Upper lobe of left lung (tissue), 6 donors: ENCODE data around the gene AK1. TPM values are rescaled to one million over a fixed set of nuclear protein-coding genes. Genes with fewer than 3 reads are reported as not detected.

Experiments used
- ATAC-seq, 2 donors: fragments of 200-7000 bp; cut with Tn5 transposase; one replicate each; pipeline ENCODE4 v1.9.1; 2022; ENCODE audit warnings: mild to moderate bottlenecking in 2 of 2, moderate library complexity in 2 of 2; ENCODE audit not compliant: low FRiP score in 2 of 2
- DNase-seq, 2 donors: peaks; one replicate each; pipeline ENCODE4 v3.0.0-alpha.2; 2019 to 2020
- H3K27ac ChIP-seq, 4 donors: fragments of 200-600 bp; sonication (generic); one replicate each; pipeline ENCODE4 v1.5.1; 2016 to 2019
- H3K27me3 ChIP-seq, 4 donors: fragments of 200-600 bp; sonication (generic); one replicate each; pipeline ENCODE4 v1.5.1; 2017 to 2019
- H3K36me3 ChIP-seq, 4 donors: fragments of 200-600 bp; sonication (generic); one replicate each; pipeline ENCODE4 v1.5.1; 2016 to 2019
- H3K4me1 ChIP-seq, 4 donors: fragments of 200-600 bp; sonication (generic); one replicate each; pipeline ENCODE4 v1.5.1; 2018 to 2019
- H3K4me3 ChIP-seq, 4 donors: fragments of 200-600 bp; sonication (generic); one replicate each; pipeline ENCODE4 v1.5.1; 2017 to 2019; ENCODE audit warnings: mild to moderate bottlenecking in 2 of 4, moderate library complexity in 1 of 4
- H3K9me3 ChIP-seq, 4 donors: fragments of 200-600 bp; sonication (generic); one replicate each; pipeline ENCODE4 v1.5.1; 2018 to 2019
- CTCF ChIP-seq, 6 experiments: fragments of 450-650 bp in 4 of 6; fragments of 200-600 bp in 2 of 6; sonication (generic) in 2 of 6; IDR thresholded peaks; one replicate each; pipeline ENCODE4 v1.5.1; 2016 to 2019; ENCODE audit warnings: antibody characterized with exemption in 6 of 6
- EP300 ChIP-seq, 4 donors: sonication (generic); formaldehyde crosslinking; IDR thresholded peaks; one replicate each; pipeline ENCODE4 v1.5.1; 2017; ENCODE audit warnings: antibody characterized with exemption in 4 of 4, control low read depth in 2 of 4
- POLR2A ChIP-seq, 4 donors: fragments of 450-650 bp; IDR thresholded peaks; one replicate each; pipeline ENCODE4 v1.5.1; 2016 to 2017; ENCODE audit warnings: antibody characterized with exemption in 4 of 4, mild to moderate bottlenecking in 2 of 4
- POLR2AphosphoS5 ChIP-seq, 2 donors: sonication (generic); formaldehyde crosslinking; IDR thresholded peaks; one replicate each; pipeline ENCODE4 v1.5.1; 2017; ENCODE audit warnings: antibody characterized with exemption in 2 of 2
- WGBS, 2 donors: methylation state at CpG; one replicate each; pipeline ENCODE4 v1.1.5; 2017 to 2018; 5-methylcytosine and 5-hydroxymethylcytosine counted together
- total RNA-seq, 6 donors: library from RNA; depleted of rRNA in 4 of 6; stranded (reverse); fragments of >200 nt in 4 of 6; gene quantifications; one replicate each; pipeline versions ENCODE4 v1.1.0 to v1.2.1, GENCODE V29; 2016 to 2021
- donor health status: DM: no; HTN: no; CAD: no; lungs with moderate emphysema.
- donor health status: DM: no; HTN: yes; CAD: no; lungs with severe emphysema.

Gene AK1
- total RNA-seq, 6 donors from 2014 or later, result 106 to 239 (median 161) TPM

- peak overlapping the region; percentile 75 to 91 (median 84) for H3K27ac ChIP-seq
- no peak overlapping the region for H3K4me3 ChIP-seq
- H3K4me1 ChIP-seq, result peaks cover 56 to 74% (median 66%) of the 10 kb centered on the region in 4 donors
- no peaks in the 10 kb centered on the region for H3K9me3 ChIP-seq
- 14 to 41% methylated on average over 16 to 29 of the region's 29 CpGs for WGBS, 2 donors
- H3K27me3 ChIP-seq, result no peaks in the 10 kb centered on the region
- DNase-seq (peak; percentile 86 to 93), ATAC-seq (peak; percentile 83 to 89)
- TF ChIP-seq POLR2AphosphoS5 (IDR thresholded peaks at IDR 0.05) (peak; percentile 84 to 87), POLR2A (IDR thresholded peaks at IDR 0.05) (peak in 1 of 4 donors; percentile 50), EP300 (IDR thresholded peaks at IDR 0.05) (peak in 2 of 4 donors; percentile 44 to 51), CTCF (IDR thresholded peaks at IDR 0.05) (peak in 1 of 6 experiments; percentile 6)
- H3K36me3 ChIP-seq, result peaks cover 0 to 1% (median under 1%) of the 10 kb centered on the region in 4 donors
Measured at GRCh38 chr9:127862075-127863011, 15.1 kb downstream of the AK1 start.

- peak overlapping the region; percentile 5 to 91 (median 78) for H3K27ac ChIP-seq
- DNase-seq, result no peak
- peaks cover 66 to 82% (median 71%) of the 10 kb centered on the region in 4 donors for H3K4me1 ChIP-seq
- H3K36me3 ChIP-seq, result no peaks in the 10 kb centered on the region
- 94 to 98% methylated on average over 11 of the region's 11 CpGs for WGBS, 2 donors
- H3K4me3 ChIP-seq, result no peak overlapping the region
- no peak for ATAC-seq
- H3K27me3 ChIP-seq, result no peaks in the 10 kb centered on the region
- no peaks in the 10 kb centered on the region for H3K9me3 ChIP-seq
- TF ChIP-seq POLR2AphosphoS5 (IDR thresholded peaks at IDR 0.05) (no peak), POLR2A (IDR thresholded peaks at IDR 0.05) (no peak), EP300 (IDR thresholded peaks at IDR 0.05) (no peak), CTCF (IDR thresholded peaks at IDR 0.05) (no peak)
Measured at GRCh38 chr9:127860779-127861178, 16.7 kb downstream of the AK1 start.

- peak overlapping the region in 3 of 4 donors; percentile 5 to 91 (median 75) for H3K27ac ChIP-seq
- no peaks in the 10 kb centered on the region for H3K27me3 ChIP-seq
- no peak overlapping the region for H3K4me3 ChIP-seq
- ATAC-seq, result no peak
- WGBS, 2 donors, result 73 to 88% methylated on average over 8 of the region's 8 CpGs
- no peaks in the 10 kb centered on the region for H3K9me3 ChIP-seq
- no peak for DNase-seq
- H3K36me3 ChIP-seq, result no peaks in the 10 kb centered on the region
- H3K4me1 ChIP-seq, result peaks cover 70 to 83% (median 73%) of the 10 kb centered on the region in 4 donors
- no peak for TF ChIP-seq CTCF (IDR thresholded peaks at IDR 0.05)
- TF ChIP-seq EP300 (IDR thresholded peaks at IDR 0.05), result no peak
- TF ChIP-seq POLR2AphosphoS5 (IDR thresholded peaks at IDR 0.05), result no peak
- no peak for TF ChIP-seq POLR2A (IDR thresholded peaks at IDR 0.05)
Measured at GRCh38 chr9:127860260-127860659, 17.2 kb downstream of the AK1 start.

- Histone ChIP-seq H3K36me3 (peaks cover 0 to 3% (median 0%) of the 10 kb centered on the region in 4 donors), H3K4me3 (no peak overlapping the region), H3K27ac (peak overlapping the region; percentile 9 to 91 (median 78)), H3K27me3 (no peaks in the 10 kb centered on the region), H3K9me3 (no peaks in the 10 kb centered on the region), H3K4me1 (peaks cover 73 to 86% (median 74%) of the 10 kb centered on the region in 4 donors)
- peak in 1 of 2 donors; percentile 62 for DNase-seq
- WGBS, 2 donors, result 35 to 53% methylated on average over 8 to 12 of the region's 12 CpGs
- TF ChIP-seq EP300 (IDR thresholded peaks at IDR 0.05) (no peak), POLR2AphosphoS5 (IDR thresholded peaks at IDR 0.05) (no peak), CTCF (IDR thresholded peaks at IDR 0.05) (no peak), POLR2A (IDR thresholded peaks at IDR 0.05) (no peak)
- no peak for ATAC-seq
Measured at GRCh38 chr9:127858041-127858512, 19.4 kb downstream of the AK1 start.
